Chondrocyte (in vitro differentiated cells): ENCODE results near the gene FGA. TPM values are rescaled to one million over a fixed set of nuclear protein-coding genes. Genes with fewer than 3 reads are reported as not detected.

Source experiments
- DNase-seq: peaks from one replicate; pipeline ENCODE4 v3.0.0; 2021; ENCODE audit warnings: mixed read lengths, low spot score
- H3K27ac Mint-ChIP-seq: one replicate; pipeline ENCODE4 v1.8.0; 2021; ENCODE audit warnings: mild to moderate bottlenecking, moderate library complexity, mixed read lengths; ENCODE audit not compliant: unreplicated experiment
- H3K27me3 Mint-ChIP-seq: 2 replicates; pipeline ENCODE4 v1.8.0; 2021; ENCODE audit warnings: low read depth, mixed read lengths
- H3K36me3 Mint-ChIP-seq: 2 replicates; pipeline ENCODE4 v1.8.0; 2021; ENCODE audit warnings: low read depth, mixed read lengths
- H3K4me1 Mint-ChIP-seq: 2 replicates; pipeline ENCODE4 v1.8.0; 2021; ENCODE audit warnings: low read depth, mild to moderate bottlenecking, mixed read lengths
- H3K4me3 Mint-ChIP-seq: one replicate; pipeline ENCODE4 v1.8.0; 2021; ENCODE audit warnings: mild to moderate bottlenecking, moderate library complexity, mixed read lengths; ENCODE audit not compliant: unreplicated experiment
- H3K9me3 Mint-ChIP-seq: 2 replicates; pipeline ENCODE4 v1.8.0; 2021; ENCODE audit warnings: low read depth, mixed read lengths
- CTCF ChIP-seq: fragments of 200-600 bp; sonication (generic); IDR thresholded peaks from 2 replicates; pipeline ENCODE4 v1.5.0; 2021; ENCODE audit warnings: antibody characterized with exemption, mild to moderate bottlenecking, moderate library complexity
- long read RNA-seq: library from polyadenylated mRNA; stranded (forward); transcript quantifications from one replicate; pipeline ENCODE4 v2.0.0, GENCODE V29; 2021
- total RNA-seq: library from RNA; stranded (reverse); gene quantifications from 3 replicates; pipeline ENCODE4 v1.2.1, GENCODE V29; 2021

Gene FGA
- total RNA-seq: not detected in 3 replicates
- long read RNA-seq: 0 reads

GRCh38 chr4:154590329-154591006 lies at the start of gene FGA:
TSS of gene FGA (minus strand) at chr4:154590742. CDS start at chr4:154590687, 55 bp downstream.
- Mint-ChIP-seq H3K27ac (no peak within 1 kb of the TSS), H3K36me3 (no peaks in the 10 kb centered on the region), H3K4me1 (no peaks in the 10 kb centered on the region), H3K9me3 (no peaks in the 10 kb centered on the region), H3K4me3 (no peak within 1 kb of the TSS), H3K27me3 (peaks cover 41% of the 10 kb centered on the region)
- no peak for TF ChIP-seq CTCF
- no peak for DNase-seq

DNA sequence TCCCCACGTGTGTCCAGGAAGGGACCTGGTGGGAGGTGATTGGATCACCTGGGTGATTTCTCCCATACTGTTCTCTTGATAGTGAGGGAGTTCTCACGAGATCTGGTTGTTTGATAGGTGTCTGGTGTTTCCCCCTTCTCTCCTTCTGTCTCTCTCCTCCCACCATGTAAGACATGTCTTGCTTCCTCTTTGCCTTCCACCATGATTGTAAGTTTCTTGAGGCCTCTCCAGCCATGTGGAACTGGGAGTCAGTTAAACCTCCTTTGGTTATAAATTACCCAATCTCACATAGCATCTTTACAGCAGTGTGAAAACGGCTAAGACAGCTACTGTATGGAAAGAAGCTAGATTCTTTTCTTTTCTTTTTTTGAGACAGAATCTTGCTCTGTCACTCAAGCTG lies 43.5 kb upstream of the FGA start:
- H3K27me3 Mint-ChIP-seq: peaks cover 33% of the 10 kb centered on the region
- H3K4me1 Mint-ChIP-seq: peaks cover 4% of the 10 kb centered on the region
- no peaks in the 10 kb centered on the region for H3K9me3 Mint-ChIP-seq
- no peaks in the 10 kb centered on the region for H3K36me3 Mint-ChIP-seq
- H3K27ac Mint-ChIP-seq: no peak overlapping the region
- no peak overlapping the region for H3K4me3 Mint-ChIP-seq
- no peak for DNase-seq
- no peak for TF ChIP-seq CTCF

- Mint-ChIP-seq H3K9me3 (no peaks in the 10 kb centered on the region), H3K27me3 (peaks cover 31% of the 10 kb centered on the region), H3K4me1 (no peaks in the 10 kb centered on the region), H3K36me3 (no peaks in the 10 kb centered on the region), H3K4me3 (no peak overlapping the region), H3K27ac (no peak overlapping the region)
- TF ChIP-seq CTCF: no peak
- DNase-seq: no peak
These were observed 41.3 kb upstream of the FGA start for GRCh38 chr4:154631828-154632227.

GRCh38 chr4:154630324-154630723 lies 39.8 kb upstream of the FGA start:
- Mint-ChIP-seq H3K4me3 (no peak overlapping the region), H3K27ac (no peak overlapping the region), H3K9me3 (no peaks in the 10 kb centered on the region), H3K27me3 (peaks cover 38% of the 10 kb centered on the region), H3K36me3 (no peaks in the 10 kb centered on the region), H3K4me1 (no peaks in the 10 kb centered on the region)
- no peak for TF ChIP-seq CTCF
- no peak for DNase-seq

DNA sequence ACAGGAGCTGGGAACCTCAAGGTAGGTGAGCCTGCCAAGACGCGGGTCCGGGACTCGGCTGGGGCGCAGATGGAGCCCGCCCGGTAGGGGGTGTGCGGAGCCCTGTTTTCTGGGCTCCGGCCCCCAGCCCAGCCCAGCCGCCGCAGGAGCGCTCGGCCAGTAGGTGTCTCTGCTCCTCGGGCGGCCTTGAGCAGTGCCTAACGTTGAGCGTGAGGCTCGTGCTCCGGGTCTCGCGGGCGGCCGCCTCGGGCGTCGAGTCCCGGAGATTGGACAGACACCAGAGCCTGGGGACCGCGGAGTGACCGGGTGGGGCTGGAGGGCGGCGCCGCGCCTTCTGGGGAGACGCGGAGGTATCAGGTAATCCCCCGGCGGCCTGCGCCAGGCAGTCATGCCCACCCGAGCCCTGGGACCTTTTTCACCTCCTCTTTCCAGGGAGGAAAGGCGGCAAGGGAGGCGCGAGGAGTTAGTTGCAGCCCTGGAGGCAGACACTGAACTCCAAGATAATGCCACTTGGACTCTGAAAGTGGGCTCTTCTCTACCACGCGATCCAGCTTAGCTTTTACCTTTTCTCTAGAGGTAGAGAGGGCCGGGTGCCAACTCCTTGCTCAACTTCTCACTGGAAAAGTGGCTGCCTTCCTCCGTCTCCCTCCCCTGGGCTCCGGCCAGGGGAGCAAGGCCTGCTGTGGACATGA lies 36.4 kb upstream of the FGA start:
- Mint-ChIP-seq H3K27me3 (peaks cover 43% of the 10 kb centered on the region), H3K9me3 (no peaks in the 10 kb centered on the region), H3K27ac (no peak overlapping the region), H3K4me1 (no peaks in the 10 kb centered on the region), H3K36me3 (no peaks in the 10 kb centered on the region), H3K4me3 (peak overlapping the region; percentile 46)
- DNase-seq: peak; percentile 85
- TF ChIP-seq CTCF: peak; percentile 75
